ENCODE data around the gene ZMIZ1.

The ZMIZ1 gene

DNA sequence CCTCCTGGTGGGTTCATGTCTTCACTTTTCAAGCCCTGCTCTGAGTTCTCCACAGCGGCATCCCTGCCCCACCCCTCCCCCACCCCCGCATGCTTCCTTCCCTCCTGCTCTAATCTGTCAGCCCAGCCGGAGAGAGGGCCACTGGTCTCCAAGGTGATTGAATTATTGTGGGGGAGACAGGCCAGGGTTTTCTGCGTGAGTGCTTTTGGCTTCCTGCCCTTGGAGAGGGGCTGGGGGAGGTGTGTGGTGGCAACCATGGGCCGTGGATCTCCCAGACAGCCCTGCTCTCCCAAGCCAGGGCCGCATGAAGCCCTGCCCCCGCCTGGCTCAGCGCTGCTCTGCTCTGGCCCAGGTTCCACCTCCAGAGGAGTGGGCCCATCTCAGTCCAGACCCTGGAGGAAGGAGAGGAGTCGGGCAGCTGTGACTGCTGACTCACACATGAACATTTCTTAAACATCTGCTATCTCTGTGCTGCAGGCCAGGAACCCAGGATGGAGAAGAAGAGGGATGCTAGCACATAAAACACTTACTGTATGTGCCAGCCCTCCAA, 109.9 kb downstream of the ZMIZ1 start:
- DNase-seq: no peak

DNA sequence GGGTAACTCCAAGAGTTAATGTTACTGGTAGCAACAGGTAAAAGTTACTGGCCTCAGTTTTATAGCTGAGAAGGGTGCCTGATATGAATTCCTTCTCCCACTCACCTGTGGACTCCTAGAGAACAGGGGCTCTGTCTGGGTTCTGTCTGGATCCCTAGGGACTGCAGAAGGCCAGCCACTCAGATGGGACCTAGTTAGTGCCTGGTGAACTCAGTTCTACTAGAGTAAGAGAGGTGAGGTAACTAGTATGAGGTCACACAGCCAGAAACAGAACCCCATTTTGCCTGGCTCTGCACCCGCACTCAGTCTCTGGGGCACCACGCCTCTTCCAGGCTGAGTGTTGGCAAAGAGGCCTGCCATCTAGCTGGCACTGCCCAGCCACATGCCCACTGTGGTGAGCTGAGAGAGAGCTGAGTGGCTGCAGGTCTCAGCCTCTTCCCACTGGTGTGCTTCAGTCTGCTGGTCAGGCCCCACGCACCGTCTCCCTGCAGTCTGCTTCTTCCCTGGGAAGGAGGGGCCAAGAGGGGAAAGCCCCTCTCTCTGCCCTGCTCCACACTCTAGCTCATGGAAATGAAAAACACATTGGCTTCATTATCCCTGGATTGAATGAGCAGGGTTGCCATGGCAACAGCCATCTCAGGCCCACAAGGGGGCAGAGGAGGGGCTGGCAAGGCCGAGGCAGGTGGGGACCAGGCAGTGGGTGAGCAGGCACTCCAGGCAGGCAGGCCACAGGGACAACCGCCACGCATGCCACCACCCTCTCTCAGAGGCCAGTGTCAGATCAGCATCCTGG, 110.6 kb downstream of the ZMIZ1 start:
- DNase-seq: no peak

DNA sequence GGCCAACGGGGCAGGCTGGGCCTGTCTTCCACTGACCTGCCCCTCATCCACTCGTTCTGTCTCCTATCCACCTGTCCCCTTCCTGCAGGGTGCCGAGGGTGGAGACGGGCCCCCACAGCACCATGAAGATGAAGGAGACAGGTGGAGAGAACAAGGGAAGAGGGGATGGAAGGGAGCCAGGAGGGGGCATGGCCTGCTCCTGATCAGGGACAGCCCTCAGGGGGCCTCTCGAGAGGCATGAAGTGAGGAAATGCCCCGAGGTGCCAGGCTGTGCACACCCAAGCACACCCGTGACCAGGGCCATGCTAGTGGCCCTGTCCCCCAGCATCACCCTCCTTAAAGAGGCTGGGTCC, 111.2 kb downstream of the ZMIZ1 start:
- DNase-seq: no peak

DNA sequence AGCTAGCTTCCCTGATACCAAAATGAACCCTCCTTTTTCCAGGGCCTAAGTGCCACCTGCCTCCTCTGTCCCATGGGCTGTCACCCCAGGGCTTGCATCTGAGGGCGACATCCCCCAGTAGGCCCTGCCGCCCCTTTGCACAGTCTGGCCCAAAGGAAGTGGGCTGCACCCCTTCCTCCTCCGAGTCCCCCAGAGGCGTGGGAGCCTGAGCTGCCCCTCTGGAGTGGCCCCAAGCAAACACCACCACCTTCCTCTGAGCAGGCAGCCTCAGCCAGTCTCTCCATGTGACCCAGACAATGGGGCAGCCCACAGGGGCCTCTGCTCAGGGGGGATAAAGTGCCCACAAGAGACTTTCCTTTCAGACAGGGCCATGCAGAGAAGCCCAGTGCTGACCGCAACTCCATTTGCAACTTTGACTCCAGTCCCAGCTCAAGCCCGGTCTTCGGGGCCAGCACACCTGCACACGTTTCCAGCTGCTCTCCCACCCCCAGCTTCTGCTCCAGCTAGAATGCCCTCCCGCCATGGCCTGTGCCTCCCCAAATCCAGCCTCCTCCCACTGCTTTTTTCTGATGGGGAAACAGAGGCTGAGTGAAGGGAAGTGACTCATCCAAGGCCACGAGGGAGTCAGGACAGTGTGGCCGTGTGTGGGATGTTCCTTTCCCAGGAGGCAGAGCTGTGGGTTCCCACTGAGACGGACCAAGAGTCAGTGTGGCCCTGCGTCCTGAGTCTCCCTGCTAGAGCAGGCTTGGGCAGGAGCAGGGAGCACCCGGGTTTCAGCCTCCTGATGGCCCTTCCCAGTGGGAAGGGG, 111.9 kb downstream of the ZMIZ1 start:
- DNase-seq: no peak

DNA sequence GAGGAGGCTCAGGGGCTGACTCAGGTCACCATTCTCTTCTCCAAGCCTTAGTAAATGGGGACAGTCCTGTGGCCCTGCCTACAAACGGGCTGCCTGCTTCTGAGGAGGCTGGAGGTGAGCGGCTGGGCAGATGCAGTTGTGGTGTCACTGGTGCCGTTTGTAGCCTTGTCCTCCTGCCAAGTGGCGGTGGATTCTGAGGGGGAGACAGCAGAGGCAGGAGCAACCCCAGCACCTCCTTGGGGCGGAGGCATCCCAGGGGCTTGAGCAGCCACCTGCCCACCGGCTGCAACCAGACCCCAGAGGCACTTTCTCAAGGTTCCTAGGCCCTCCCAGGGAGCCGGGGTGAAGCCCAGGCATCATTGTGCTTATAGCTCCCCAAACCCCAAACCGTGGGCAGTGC, 112.5 kb downstream of the ZMIZ1 start:
- no peak for DNase-seq

DNA sequence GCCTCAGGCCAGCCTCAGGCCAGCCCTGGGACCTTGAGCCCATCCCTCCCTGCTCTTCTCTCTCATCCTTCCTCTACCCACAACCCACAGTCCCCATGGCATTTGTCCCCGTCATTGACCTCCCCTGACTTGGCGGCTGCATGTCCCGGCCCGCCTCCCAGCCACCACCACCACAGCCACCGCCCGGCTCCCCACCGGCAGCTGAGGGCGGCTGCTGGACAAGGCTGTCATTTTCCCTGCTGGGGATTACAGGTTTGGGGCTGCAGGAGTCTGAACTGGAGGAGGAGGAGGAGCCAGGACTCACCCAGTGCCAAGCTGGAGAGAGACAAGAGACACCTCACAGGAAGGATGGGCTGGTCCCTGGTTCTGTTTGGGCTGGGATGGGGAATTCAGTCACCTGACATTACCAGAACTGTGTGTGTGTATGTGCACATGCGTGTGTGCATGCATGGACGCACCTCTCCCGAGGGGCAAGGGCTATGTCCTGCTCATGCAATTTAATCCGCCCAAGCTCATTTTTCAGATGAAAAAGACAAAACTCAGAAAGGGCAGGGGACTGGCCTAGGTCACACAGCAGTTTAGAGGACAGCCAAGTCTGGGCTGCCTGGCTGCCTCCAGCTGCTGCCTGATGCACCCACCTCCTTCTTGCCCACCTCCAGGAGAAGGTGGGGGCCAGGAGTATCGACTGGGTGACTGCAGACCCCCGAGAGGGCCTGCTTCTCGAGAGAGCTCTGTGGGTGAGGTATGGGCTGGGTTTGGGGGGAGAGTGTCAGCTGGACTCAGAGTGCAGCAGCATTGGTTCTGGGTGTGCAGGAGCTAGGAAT, 113.1 kb downstream of the ZMIZ1 start:
- DNase-seq: no peak

DNA sequence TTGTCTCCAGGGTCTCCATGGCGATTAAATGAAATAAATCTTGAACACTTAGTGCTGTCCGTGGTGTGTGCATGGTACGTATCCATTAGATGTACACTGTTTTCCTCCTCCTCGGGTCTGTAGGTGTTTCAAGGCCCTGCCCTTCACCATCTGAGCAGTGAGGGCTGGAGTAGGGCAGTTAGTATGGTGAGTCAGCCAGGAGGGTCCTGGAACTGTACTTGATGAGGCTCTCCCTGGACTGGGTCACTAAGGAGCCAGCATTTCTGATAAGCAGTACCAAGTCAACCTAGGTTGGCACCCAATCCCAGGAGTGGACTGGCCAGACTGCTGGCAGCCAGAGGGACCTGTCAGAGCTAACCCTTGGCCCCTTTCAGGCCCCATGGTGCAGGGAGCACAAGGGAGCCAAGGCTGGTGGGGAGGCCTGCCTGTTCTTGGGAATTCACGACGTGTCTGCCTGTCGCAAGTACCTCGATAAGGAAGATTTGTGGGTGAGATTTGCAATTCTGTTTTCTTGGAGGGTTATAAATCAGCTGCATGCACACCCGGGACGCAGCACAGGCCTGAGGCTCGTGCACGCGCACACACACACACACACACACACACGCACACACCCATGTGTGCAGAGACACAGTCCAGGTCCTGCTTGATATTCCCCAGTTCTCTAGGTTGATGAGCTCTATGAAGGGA, 114.2 kb downstream of the ZMIZ1 start:
- no peak for DNase-seq

DNA sequence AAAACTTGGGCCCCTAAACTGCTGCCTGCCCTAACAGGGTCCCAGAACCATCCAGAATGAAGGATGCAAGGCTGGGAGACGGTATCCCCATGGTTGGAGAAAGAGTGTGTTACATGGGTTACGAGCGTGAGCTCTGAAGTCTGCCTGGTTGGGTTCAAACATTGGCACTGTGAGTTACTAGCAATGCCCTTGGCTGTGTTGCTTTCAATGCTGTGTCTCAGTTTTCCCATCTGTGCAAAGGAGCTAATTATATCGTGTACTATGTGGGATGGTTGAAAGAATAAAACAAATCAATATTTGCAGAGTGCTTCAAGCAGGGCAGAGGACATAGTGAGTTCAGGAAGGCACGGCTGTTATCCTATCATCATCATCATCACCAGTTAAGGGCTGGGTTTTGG, 114.7 kb downstream of the ZMIZ1 start:
- no peak for DNase-seq

DNA sequence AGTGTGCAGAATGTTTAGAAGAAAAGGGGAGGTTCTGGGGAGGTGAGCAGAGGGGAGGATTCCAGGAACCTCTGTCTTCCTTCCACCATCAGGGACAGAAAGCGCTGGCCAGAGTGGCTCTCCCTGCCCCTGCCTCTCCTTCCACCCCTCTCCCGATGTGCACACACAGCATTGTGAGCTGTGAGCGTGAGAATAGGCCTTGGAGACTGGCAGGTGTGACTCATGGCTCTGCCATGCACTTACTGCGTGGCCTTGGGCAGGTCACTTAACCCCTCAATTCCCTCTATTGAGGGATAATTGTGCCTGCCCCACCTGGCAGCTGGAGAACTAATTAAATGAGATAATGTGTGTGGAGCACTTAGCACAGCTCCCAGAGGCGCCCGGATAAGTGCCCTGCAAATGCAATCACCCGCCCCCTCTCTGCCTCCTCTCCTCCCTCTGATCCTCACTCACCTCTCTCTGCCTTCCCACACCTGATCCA, 115.4 kb downstream of the ZMIZ1 start:
- no peak for DNase-seq

DNA sequence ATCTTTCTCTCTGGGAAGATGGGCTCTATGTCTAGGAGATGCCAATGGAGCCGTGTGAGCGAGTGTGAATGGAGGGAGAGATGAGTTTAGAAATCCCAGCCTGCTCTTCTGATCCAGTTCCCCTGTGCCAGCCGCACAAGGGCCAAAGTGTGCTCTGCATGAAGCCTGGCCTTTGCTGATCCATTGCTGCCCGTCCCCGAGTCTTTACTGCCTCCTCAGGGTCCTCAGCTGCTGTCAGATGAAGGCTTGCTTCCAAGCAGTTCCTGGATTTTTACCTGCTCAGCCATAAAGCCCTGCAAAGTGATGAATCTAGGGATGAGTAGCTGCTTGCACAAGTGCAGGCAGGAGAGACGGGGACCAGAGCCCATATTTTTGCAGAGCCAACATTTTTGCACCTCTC, 115.9 kb downstream of the ZMIZ1 start:
- DNase-seq: no peak

DNA sequence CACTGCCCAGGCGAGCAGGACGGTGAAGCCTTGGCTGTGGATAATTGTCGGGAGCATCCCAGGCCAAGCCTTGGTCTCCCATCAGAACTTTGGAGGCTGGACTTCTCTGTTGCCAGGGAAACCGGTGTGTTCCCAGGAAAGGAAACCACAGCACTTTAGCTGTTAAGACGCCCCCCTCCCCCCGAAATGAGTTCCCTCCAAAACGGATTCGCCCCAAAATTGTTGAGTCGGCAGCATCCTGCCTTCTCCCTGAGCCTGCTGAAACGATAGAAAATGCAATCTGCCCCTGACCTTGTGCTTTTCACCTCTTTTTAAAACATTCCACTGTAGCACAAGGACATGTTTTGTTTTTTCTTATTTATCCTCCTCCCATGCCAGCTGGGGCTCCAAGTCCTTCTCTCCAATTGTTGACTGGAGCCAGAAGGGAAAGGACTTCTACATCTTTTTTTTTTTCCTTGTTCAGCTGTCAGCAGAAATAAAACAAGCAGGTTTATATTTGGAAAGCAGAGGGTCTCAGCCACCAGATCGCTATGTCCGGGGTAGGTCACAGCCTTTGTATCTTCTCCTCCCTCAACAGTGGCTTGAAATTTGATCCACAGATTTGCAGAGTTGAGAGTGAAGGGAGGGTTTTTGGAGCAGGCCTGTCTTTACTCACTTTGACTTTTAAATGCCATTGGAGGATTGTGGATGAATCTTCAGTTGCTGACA, 116.5 kb downstream of the ZMIZ1 start:
- DNase-seq: no peak

DNA sequence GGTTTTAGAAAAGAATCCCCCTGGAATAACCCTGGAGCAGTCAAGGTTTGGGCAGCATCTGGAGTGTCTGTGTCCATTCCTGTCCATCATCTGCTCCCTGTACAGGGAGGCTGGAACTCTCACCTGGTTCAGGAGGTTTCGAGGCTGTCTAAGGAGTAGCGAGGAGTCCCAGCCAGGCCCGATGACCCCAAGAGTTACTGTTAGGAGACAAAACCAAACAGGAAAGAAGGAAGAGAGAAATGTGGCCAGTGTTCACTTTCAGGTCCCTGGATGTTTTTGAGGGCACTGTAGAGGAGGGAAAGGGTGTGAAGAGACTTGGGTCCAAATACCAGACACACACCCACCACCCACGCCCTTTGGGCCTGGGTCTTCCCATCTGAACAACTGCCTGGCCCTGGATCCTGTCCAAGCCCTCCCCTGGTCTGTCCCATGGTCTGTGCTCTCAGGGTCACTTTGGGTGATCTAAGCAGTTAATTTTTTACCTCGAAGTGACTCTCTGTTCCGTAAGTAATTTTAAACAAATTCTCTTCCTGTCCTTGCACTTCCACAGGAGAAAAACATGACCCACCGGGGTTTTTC, 117.1 kb downstream of the ZMIZ1 start:
- no peak for DNase-seq

DNA sequence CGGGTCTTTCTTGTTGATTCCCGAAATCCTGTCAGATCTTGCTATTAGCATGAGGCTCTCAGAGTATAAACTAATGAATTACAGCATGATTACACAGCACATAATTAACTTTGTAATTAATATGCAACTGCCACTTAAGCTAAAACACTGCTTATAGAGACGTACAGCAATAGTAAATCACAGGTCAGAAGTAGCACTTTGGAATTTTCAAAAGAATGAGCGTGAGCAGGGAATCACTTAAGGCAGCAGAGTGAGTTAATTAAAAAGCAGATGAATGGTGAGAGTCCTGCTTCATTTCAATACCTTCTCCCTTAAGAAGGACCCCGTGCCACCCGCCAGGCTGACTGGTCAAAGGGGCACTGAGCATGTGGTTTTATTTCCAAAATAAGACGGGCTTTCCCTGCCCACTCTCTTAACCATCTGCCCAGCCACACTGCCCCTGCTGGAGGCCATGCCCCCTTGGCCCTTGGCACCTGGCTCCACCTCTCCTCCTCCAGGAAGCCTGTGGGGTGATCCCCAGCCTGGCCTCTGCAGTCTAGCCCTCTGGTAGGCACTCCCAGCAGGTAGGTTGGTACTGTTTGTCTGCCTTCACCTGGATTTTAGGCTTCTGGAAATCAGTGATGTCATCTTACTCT, 117.8 kb downstream of the ZMIZ1 start:
- DNase-seq: no peak

DNA sequence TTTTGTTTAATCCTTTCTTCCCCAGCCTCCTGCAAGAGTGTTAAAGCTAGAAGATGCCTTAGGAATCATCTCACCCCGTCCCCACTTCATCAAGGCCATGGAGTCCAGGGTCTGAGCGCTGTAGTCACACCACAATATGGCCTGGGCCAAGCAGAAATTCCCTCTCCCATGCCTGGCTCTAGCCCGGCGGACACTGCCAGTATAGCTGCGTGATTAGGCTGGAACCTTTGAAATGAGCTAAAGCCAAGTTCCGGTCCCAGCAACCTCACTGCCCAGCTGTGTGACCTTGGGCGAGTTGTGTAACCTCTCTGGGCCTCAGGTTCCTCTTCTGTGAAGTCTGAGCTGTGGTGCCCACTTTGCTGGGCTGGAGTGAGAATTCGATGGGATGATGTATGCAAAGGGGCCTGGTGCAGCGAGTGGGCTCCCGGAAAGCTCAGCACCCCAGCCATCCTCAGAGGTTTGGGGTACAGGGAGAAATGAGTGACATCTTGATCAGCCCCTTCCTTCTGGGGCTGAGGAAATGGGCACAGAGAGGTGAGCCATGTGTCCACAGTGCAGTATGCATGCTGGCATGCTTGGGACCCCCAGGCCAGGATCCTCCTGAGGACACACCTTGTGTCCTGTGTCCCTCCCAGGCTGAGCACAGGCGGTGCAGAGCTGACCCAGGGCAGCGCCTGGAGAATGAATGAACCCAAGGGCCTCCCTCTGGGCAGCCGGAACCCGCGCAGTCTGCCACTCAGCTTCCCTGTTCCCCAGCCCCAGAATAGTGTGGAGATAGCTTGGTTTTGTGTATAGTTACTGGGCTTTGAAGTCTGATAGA, 118.6 kb downstream of the ZMIZ1 start:
- DNase-seq: no peak

DNA sequence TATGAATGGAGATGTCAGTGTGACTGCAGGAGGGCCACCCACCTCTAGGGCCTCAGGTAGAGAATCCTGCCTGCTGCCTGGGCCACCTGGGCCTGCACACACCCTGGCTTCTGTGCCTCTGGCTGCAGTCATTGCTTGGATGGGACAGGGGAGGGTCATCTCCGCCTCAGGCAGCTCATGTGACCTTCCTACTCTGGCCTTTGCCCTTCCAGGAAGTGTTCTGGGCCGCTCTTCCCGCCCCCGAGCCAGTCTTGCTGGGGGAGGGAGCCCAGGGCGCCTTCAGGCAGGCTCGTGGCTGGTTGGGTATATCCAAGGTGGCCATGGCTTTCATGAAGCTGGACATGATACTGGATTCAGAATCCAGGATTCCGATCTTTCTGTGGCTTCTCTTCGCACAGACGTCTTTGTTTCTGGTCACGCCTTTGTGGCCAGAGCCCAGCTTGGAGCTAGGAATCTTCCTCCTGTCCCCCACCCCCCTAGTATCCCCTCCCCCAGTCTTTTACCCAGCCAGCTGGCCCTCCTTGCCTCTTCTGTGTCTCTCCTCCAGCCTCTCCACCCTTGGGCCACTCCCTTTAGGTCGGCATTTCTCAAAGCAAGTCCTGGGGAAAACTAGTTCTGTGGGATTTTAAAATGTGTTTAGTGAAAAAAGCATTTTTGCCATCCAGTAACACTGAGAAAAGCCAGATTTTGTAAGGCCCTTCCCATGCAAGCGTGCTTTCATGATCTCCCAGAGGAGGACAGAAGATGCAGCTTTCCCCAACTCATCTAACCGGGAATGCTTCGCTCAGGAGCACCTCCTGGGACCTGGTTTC, 119.6 kb downstream of the ZMIZ1 start:
- no peak for DNase-seq

DNA sequence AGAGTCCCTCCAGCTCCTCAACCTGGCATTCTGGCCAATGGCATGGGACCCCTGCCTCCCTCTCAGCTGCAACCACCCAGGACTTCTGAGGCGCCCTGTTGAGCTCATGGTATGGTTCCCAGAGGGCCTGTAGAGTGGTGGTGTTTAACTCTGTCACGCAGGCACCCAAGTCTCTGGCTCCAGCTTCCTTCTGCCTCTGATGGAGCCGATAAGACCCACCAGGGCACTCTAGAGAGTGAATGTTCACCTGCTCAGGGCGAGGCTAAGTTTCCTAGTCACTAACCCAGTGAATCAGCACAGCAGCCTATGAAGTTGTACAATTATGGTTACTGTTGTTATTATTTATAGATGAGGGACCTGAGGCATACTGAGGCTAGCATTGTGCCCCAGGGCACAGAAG, 120.4 kb downstream of the ZMIZ1 start:
- no peak for DNase-seq

DNA sequence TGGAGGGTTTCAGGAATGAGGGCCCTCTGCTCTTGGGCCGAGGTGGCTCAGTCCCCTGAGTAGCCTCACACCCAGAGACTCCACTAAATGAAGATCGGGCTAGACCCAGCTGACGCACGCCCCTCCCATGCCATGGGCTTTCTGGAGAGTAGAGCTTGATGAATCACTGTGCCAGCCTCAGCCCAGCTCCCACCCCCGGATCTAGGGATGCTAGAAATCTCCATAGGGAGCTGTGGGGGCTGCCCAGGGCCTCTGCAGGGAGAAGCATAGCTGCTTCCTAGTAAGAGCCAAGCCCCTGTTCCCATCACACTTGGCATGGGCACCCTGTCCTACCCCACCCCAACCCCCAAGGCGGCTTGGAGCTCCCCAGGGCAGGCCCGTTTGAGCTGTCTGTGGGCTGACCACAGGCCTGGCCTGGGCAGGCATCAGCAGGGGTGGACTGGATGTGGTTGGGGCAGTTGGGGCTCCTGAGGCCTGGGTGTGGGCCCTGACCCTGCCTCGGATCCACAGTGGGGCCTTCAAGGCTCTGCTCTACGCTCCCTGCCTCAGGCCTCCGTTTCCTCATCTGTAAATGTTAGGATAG, 121.2 kb downstream of the ZMIZ1 start:
- DNase-seq: no peak

DNA sequence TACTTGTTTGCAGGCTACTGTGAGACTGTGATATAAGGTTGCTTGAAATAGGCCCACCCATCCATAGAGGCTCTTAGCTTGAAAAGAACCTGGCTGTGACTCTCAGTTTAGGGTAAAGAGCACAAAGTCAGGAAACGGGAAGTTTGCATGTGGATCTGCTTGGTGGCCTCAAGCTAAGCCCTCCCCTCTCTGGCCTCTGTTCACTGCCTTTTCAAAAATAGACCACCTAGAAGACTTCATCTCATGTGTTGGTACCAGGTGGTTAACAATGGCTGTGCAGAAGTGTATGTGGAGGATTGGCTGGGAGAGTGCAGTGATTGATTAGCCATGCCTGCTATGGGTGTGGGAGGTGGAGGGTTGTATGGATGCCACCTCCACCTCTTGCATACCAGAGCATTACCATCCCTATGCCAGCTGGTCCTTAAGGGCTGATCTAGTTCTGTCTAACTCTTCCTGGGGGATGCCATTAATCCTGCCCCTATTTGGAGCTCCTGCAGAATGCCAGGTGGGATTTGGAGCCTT, 122.0 kb downstream of the ZMIZ1 start:
- DNase-seq: no peak
